Measurements from ENCODE around the gene IRF2BP1.

DNA sequence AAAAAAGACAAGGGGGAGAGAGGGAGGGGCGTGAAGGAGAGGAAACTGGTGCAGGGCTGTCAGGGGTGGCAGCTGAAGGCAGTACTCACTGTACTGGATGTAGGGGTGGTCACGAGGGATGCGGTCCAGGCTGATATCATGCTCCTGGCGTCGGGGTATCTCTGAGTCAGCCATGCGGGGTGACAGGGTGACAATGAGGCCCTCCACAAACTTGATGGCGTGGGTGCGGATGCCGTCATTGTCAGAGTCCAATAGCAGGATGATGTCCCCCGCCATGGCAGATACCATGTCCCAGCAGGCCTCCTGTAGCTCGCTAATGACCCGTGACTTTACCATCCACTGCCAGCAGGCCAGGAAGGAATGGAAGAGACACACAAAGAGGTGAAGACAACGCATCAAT is 38.3 kb downstream of the IRF2BP1 start:
- TF ChIP-seq, protein P1, sequence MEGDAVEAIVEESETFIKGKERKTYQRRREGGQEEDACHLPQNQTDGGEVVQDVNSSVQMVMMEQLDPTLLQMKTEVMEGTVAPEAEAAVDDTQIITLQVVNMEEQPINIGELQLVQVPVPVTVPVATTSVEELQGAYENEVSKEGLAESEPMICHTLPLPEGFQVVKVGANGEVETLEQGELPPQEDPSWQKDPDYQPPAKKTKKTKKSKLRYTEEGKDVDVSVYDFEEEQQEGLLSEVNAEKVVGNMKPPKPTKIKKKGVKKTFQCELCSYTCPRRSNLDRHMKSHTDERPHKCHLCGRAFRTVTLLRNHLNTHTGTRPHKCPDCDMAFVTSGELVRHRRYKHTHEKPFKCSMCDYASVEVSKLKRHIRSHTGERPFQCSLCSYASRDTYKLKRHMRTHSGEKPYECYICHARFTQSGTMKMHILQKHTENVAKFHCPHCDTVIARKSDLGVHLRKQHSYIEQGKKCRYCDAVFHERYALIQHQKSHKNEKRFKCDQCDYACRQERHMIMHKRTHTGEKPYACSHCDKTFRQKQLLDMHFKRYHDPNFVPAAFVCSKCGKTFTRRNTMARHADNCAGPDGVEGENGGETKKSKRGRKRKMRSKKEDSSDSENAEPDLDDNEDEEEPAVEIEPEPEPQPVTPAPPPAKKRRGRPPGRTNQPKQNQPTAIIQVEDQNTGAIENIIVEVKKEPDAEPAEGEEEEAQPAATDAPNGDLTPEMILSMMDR (IDR thresholded peaks at IDR 0.05; ENCODE audit: insufficient read depth, low read depth, low read length), result no peak
- no peak for TF ChIP-seq EZH2 (IDR thresholded peaks at IDR 0.05; ENCODE audit: insufficient read depth, low read length)

Data from astrocyte (in vitro differentiated cells and primary cell).